SU-DHL-6 (cell line): Measurements from ENCODE around the gene NDUFS6.
A peak's percentile ranks its signal among the peaks of the same experiment; 100 is the strongest.

ENCODE experiments used
- H2AFZ ChIP-seq: fragments of 200-600 bp; sonication (generic); 2 replicates; pipeline ENCODE4 v1.6.1; 2014; ENCODE audit warnings: low read depth, mild to moderate bottlenecking, moderate library complexity, mixed read lengths, antibody characterized with exemption, low read length; ENCODE audit not compliant: severe bottlenecking
- H3F3A ChIP-seq: fragments of 200-600 bp; shearing (Covaris generic); 2 replicates; pipeline ENCODE4 v1.6.0; 2016; ENCODE audit warnings: antibody characterized with exemption, mild to moderate bottlenecking; ENCODE audit not compliant: insufficient read depth
- H3K27ac ChIP-seq: fragments of 200-600 bp; sonication (generic); 2 replicates; pipeline ENCODE4 v1.5.1; 2016; ENCODE audit warnings: low read depth, mild to moderate bottlenecking, low read length, moderate library complexity, mixed read lengths
- H3K27me3 ChIP-seq: fragments of 200-600 bp; sonication (generic), shearing (Covaris generic); 2 replicates; pipeline ENCODE4 v1.6.0; 2014; ENCODE audit warnings: mild to moderate bottlenecking, low read length
- H3K36me3 ChIP-seq: fragments of 200-600 bp; sonication (generic); 2 replicates; pipeline ENCODE4 v1.6.1; 2014; ENCODE audit warnings: mild to moderate bottlenecking, low read length, mixed read lengths
- H3K4me2 ChIP-seq: fragments of 300-600, 200-600 bp; shearing (Covaris generic), sonication (generic); 2 replicates; pipeline ENCODE4 v1.6.0; 2014; ENCODE audit warnings: low read length, low read depth, mild to moderate bottlenecking; ENCODE audit not compliant: poor library complexity, severe bottlenecking
- H3K4me3 ChIP-seq: fragments of 200-600 bp; sonication (generic); 2 replicates; pipeline ENCODE4 v1.5.1; 2014; ENCODE audit warnings: antibody characterized with exemption, low read length, mild to moderate bottlenecking, mixed read lengths; ENCODE audit not compliant: insufficient read depth, poor library complexity, severe bottlenecking
- H3K79me2 ChIP-seq: fragments of 200-600 bp; sonication (generic); 2 replicates; pipeline ENCODE4 v1.6.1; 2014; ENCODE audit warnings: mild to moderate bottlenecking, low read length, moderate library complexity; ENCODE audit not compliant: insufficient read depth
- H3K9ac ChIP-seq: fragments of 200-600 bp; sonication (generic); 2 replicates; pipeline ENCODE4 v1.7.0; 2014; ENCODE audit warnings: mild to moderate bottlenecking, low read length
- H3K9me2 ChIP-seq: fragments of 200-600 bp; sonication (generic); replicated peaks from 2 replicates; pipeline ENCODE4 v1.6.1; 2014; ENCODE audit warnings: low read length; ENCODE audit not compliant: insufficient read depth
- H3K9me3 ChIP-seq: fragments of 200-600 bp; sonication (generic); 2 replicates; pipeline ENCODE4 v1.6.1; 2014; ENCODE audit warnings: low read length, mixed read lengths; ENCODE audit not compliant: insufficient read depth
- H4K20me1 ChIP-seq: fragments of 200-600 bp; sonication (generic); 2 replicates; pipeline ENCODE4 v1.6.1; 2014; ENCODE audit warnings: low read depth, mild to moderate bottlenecking, antibody characterized with exemption, low read length, moderate library complexity, mixed read lengths
- EZH2phosphoT487 ChIP-seq: fragments of 200-600 bp; sonication (generic), shearing (Covaris generic); conservative IDR thresholded peaks from 2 replicates; pipeline ENCODE4 v1.6.1; 2018; ENCODE audit warnings: mild to moderate bottlenecking, antibody characterized with exemption, low read length, moderate library complexity, mixed read lengths
- TF ChIP-seq, protein P1 (sequence below): fragments of 200-600 bp; sonication (generic); IDR thresholded peaks from one replicate; pipeline ENCODE4 v1.5.1; 2017; ENCODE audit warnings: antibody characterized with exemption, mild to moderate bottlenecking, low read length, moderate library complexity; ENCODE audit not compliant: insufficient read depth, poor library complexity, severe bottlenecking

NDUFS6 gene

GRCh38 chr5:1765880-1766235 lies 35.3 kb upstream of the NDUFS6 start:
- 0 out of 2 replicates have a peak, but pooled peaks cover 6% of the 10 kb centered on the region for H3F3A ChIP-seq
- peaks cover 5% of the 10 kb centered on the region; the same call in 1 of the 2 replicates for H3K9me3 ChIP-seq
- H3K27ac ChIP-seq: peak overlapping the region; percentile 48
- no peaks in the 10 kb centered on the region for H3K79me2 ChIP-seq
- H4K20me1 ChIP-seq: no peaks in the 10 kb centered on the region
- H3K4me2 ChIP-seq: peak overlapping the region; percentile 32
- no peak overlapping the region for H2AFZ ChIP-seq
- H3K36me3 ChIP-seq: 0 out of 2 replicates have a peak, but pooled peaks cover 3% of the 10 kb centered on the region
- no peak overlapping the region for H3K4me3 ChIP-seq
- no peak overlapping the region for H3K9ac ChIP-seq
- H3K27me3 ChIP-seq: no peaks in the 10 kb centered on the region
- TF ChIP-seq EZH2phosphoT487: no peak
- TF ChIP-seq, protein P1, sequence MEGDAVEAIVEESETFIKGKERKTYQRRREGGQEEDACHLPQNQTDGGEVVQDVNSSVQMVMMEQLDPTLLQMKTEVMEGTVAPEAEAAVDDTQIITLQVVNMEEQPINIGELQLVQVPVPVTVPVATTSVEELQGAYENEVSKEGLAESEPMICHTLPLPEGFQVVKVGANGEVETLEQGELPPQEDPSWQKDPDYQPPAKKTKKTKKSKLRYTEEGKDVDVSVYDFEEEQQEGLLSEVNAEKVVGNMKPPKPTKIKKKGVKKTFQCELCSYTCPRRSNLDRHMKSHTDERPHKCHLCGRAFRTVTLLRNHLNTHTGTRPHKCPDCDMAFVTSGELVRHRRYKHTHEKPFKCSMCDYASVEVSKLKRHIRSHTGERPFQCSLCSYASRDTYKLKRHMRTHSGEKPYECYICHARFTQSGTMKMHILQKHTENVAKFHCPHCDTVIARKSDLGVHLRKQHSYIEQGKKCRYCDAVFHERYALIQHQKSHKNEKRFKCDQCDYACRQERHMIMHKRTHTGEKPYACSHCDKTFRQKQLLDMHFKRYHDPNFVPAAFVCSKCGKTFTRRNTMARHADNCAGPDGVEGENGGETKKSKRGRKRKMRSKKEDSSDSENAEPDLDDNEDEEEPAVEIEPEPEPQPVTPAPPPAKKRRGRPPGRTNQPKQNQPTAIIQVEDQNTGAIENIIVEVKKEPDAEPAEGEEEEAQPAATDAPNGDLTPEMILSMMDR: no peak
- H3K9me2 ChIP-seq: no peaks in the 10 kb centered on the region

DNA sequence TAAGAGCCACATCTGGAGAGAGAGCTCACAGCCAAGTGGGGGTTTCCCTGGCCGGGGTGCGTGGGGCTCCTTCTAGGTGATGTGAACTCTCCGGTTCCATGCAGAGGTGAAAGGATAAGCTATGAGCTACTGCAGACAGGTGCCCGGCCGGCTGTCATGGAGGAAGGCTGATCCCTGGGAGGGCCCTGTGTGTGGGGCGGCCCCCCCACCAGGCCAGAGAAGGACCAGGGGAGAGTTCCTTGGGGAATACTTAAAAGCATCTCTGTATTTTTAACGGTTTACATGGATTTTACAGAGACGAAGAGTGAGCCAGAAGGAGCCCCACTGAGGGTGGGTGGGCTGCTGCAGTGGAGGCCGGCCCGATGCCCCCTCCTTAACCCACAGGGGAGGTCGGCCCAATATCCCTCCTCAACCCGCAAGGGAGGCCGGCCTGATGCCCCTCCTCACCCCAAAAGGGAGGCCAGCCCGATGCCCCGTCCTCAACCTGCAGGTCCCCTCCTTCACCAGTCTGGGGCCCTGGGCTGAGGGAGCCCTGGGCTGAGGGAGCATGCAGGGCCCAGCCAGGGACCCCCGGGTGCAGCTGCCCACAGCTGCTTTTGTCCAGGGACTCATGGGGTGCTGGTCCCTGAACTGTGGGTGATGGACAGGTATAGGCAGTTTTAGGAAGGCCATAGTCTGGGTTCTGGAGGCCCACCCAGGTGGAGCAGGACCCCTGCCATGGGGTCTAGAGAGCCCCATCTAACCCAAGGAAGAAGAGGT lies 33.5 kb upstream of the NDUFS6 start:
- Histone ChIP-seq H4K20me1 (no peaks in the 10 kb centered on the region), H3K4me3 (no peak overlapping the region), H3F3A (0 out of 2 replicates have a peak, but pooled peaks cover 6% of the 10 kb centered on the region)

DNA sequence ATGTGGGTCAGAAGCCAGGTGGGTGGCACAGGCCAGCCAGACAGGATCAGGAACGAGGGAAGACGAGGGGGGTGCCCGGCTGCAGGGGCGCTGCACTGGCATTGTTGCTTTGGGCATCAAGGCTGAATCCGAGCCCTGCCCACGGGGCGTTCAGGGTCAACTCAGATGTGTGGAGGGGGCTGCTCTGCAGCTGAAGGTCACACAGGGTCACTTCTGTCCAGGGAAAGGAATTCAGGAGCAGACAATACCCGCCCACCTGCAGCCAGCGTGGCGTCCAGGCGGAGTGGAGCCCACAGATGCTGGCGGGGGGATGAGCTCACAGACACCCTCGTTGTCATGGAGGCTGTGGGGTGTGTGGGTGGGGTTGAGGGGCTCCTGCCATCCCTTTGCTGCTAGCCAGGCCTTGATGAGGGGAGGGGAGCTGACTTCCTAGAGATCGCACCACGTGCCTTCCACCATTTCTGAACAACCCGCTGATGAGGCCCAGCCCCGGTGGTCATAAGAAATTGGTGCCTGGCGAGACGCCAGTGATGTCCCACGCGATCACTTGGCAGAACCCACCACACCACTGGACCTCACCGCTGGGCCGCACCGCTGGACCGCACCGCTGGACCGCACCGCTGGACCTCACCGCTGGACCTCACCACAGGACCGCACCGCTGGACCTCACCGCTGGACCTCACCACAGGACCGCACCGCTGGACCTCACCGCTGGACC lies 32.8 kb upstream of the NDUFS6 start:
- Histone ChIP-seq H4K20me1 (no peaks in the 10 kb centered on the region), H3K36me3 (0 out of 2 replicates have a peak, but pooled peaks cover 3% of the 10 kb centered on the region), H3K9me2 (no peaks in the 10 kb centered on the region), H2AFZ (no peak overlapping the region), H3K27me3 (no peaks in the 10 kb centered on the region), H3F3A (0 out of 2 replicates have a peak, but pooled peaks cover 6% of the 10 kb centered on the region), H3K9ac (no peak overlapping the region), H3K4me2 (no peak overlapping the region), H3K79me2 (no peaks in the 10 kb centered on the region), H3K9me3 (peaks cover 5% of the 10 kb centered on the region; the same call in 1 of the 2 replicates), H3K4me3 (no peak overlapping the region), H3K27ac (no peak overlapping the region)
- TF ChIP-seq EZH2phosphoT487: no peak
- TF ChIP-seq, protein P1: no peak

More for the DNA sequence above, 33.5 kb upstream of the NDUFS6 start:
- Histone ChIP-seq H3K9ac (no peak overlapping the region), H3K27me3 (no peaks in the 10 kb centered on the region), H3K9me2 (no peaks in the 10 kb centered on the region), H3K9me3 (peaks cover 5% of the 10 kb centered on the region; the same call in 1 of the 2 replicates), H3K4me2 (no peak overlapping the region), H3K36me3 (0 out of 2 replicates have a peak, but pooled peaks cover 3% of the 10 kb centered on the region), H2AFZ (no peak overlapping the region), H3K79me2 (no peaks in the 10 kb centered on the region), H3K27ac (no peak overlapping the region)
- TF ChIP-seq EZH2phosphoT487: no peak
- TF ChIP-seq, protein P1: no peak
